ENCODE data around the gene ME1.
"Not testable (repeated sequence)": the region's sequence is repeated elsewhere in the genome, so short reads cannot be mapped to it uniquely, and the experiment has no call there.

The ME1 gene

DNA sequence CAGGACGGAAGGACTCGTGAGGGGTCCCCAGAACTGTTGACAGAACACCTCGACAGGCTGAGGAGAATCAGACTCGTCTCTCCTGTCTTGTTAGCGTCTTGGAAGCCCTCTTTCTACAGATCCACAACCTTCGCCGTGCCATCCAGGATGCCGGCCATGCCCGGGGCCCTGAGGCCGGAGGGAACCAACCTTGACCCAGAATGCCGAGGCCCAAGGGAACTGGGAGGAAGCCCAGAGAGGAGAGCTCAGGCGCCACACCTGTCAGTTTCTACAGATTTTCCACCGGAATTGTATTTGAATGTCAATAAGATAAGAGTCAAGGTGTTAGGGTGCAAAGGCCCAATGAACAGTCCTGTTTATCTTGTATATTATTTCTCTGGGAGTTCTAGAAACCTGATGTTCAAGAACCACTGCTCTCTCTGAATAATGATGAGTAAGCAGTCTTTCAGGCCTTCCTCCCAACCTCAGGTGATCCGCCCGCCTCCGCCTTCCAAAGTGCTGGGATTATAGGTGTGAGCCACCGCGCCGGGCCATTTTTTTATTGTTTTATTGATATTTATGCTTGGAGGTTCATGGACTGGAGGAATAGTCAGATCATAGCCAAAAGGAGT lies 799 bp upstream of the ME1 start:
- DNase-seq: no peak

DNA sequence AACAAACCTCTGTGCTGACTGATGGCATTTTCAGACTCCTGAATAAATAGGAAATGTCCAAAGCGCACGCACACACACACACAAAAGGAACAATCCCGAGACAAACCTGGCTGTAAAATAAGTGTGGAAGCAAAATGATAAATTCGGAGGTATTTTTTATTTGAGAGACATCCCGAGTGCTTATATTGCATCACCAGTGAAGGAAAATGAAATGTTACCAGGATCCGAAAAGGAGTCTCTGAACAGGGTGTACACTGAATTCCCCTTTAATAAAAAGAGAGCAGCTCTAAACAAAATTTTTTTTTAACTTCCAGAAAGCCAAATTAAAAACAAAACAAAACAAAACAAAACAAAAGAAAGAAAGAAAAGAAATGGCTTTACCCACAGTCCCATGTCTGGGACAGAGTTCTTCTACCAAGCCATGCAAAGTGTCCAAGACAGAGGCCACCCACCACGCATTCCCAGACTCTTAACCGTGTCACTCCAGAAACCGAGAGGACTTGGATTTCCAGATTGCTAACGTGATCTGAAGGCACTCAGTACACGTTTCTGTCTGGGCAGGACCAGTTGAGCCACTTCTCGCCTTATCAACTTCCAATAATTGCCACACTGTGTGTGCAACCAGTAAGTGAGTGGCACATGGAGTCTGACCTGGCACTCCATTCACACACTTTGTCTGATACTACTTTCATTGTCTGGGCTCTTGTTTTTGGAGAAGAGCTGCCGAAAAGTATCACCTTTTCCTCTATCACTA lies 817 bp downstream of the ME1 start:
- DNase-seq: no peak

DNA sequence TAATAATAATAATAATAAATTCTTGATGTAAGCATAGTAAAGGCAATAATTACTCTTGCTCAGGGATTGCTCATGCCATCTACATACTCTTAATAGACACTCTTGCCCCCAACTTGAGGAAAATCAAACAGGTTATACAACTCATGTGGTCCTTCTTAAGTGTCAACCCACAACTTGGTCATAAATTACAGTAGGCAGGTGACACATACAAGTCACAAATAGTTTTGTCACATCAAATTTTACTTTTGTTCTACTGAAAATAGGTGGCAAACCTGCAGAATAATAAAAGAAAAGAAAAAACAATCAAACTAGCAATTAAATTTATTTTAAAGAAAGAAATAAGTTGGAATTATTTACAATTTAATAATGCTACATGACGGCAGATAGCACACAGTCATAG lies 1.6 kb downstream of the ME1 start:
- DNase-seq: no peak

DNA sequence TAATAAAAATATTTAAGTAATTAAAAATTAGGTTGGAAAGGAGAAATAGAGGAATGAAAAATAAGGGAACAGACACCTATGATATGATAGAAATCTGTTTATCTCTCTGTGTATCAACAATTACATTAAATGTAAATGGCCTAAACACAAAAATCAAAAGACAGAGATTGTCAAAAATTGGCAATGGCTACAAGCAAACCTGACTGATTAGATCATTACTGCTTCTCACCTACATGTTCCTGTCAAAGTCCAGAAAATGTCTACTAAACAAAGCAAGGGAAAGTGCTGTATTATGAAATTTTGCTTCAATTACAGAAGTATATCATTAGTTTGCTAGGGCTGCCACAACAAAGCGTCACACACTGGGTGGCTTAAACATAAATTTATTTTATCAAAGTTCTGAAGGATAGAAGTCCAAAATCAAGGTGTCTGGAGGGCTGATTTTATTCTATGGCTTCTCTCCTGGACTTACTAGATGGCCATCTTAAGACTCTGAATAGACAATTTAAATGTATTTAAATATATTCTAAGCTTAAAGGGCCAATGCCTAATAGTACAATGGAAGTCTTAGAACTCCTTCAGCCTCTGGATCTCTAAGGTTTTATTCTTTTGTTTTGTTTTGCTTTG lies 6.3 kb downstream of the ME1 start:
- DNase-seq: no peak

DNA sequence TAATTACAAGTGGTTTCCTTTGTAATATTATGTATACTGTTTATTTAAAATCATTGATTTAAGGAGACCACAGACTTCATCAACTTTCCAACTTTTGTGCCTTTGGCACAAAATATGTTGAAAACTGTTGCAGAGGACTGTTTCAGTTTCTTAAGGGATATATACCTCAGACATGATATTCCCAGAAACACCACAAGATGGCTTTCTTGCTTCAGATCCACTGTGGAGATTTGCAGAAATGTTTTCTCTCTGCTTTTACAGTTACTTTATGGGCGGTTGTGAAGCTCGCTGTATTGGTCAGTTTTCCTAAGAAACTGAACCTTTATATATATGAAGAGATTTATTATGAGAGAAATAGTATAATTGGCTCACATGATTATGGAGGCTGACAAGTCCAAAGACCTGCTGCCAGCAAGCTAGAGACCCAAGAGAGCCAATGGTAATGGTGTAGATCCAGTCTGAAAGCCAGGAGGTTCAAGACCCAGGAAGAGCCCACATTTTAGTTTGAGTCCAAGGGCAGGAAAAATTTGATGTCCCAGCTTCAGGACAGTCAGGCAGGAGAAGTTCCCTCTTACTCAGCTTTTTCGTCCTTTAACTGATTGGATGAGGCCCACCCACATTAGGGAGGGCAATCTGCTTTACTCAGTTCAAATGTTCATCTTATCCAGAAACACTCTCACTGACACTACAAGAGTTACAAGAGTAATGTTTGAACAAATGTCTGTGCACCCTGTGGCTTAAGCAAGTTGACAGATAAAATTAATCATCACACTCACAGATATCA lies 12.8 kb downstream of the ME1 start:
- DNase-seq: peak; percentile 3

DNA sequence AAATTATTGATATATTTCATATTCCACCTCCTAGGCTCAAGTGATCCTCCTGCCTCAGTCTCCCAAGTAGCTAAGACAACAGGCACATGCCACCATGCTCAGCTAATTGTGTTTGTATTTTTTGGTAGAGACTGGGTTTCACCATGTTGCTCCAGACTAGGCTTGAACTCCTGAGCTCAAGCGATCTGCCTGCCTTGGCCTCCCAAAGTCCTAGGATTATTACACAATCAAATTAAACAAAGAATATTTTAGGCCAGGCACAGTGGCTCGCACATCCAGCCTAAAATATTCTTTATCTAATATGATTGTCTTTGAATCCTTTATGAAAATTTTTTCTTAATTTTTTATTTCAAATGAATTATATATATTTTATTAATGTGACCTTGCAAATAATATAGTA lies 17.8 kb downstream of the ME1 start:
- no peak for DNase-seq

DNA sequence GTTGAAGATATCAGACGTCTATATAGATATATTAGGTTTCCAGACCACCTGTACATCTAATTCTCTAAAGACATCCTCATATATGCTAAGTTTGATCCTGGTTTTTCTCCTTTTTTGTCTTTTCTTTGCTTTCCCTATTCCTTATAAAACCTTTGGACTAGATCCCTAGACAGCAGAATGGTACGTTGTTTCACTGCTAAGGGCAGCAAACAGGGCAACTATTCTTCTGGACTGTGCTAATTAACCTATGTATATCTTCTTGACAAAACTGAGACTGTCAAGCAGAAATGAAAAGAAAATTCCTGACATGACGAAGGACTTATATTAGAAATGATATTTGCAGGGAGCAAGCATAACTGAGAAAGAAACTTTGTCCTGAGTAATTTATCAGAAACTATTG lies 19.1 kb downstream of the ME1 start:
- no peak for DNase-seq

DNA sequence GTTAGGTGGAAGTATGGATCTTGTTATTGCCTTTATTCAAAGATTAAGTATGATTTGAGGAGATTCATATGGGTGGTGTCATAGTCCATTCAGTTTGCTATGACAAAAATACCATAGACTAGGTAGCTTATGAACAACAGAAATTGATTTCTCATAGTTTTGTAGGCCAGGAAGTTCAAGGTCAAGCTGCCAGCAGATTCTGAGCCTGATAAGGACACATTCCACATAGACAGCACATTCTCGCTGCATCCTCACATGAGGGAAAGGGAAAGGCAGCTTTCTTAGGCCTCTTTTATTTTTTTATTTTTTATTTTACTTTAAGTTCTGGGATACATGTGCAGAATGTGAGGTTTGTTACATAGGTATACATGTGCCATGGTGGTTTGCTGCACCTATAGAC lies 27.7 kb downstream of the ME1 start:
- DNase-seq: no peak

DNA sequence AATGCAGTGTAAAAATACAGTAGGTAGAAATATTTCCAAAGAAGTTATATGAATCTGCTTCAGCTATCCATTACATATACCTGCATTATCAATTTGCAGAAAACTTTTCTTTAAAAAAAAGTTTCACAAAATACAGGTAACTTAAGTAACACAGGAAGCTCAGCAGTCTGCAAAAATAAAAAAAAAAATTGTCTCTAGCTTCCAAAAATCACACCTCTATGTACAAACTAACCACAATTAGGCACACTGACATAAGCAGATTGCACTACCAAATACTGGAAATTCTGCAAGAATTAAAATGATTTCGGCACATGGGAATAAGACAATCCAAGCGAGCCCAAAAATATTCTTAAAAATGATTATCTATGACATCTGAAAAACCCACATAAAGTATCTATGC lies 41.2 kb downstream of the ME1 start:
- no peak for DNase-seq

DNA sequence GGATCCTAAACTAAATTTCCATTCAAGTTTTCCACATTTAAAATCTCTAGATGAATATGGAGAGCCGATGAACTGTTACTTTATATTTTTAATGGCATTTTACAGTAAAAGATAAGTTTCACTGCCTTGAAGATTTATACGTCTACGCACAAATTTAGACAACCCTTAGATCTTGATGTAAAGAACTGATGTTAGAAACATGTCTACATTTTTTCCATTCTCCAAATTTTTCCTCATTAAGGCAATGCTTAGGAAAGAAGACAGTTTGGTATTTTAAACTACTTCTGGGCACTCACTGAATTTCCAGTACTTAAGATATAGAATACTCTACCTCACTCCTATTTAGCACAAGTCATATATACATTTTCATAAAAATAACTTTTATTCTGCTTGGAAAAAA lies 45.4 kb downstream of the ME1 start:
- no peak for DNase-seq

DNA sequence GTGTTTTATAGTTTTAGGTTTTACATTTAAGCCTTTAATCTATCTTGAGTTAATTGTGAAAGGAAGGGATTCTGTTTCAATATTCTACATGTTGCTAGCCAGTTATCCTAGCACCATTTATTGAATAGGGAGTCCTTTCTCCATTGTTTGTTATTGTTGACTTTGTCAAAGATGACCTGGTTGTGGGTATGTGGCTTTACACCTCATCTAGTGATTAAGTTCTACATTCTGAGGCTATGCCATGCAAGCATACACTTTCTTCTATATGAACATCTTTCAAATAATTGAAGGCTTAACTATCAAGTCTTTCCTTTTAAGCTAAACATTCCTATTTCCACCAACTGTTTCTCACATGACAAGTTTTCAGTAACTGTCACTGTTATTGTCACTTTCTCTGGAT lies 46.1 kb downstream of the ME1 start:
- DNase-seq: no peak

DNA sequence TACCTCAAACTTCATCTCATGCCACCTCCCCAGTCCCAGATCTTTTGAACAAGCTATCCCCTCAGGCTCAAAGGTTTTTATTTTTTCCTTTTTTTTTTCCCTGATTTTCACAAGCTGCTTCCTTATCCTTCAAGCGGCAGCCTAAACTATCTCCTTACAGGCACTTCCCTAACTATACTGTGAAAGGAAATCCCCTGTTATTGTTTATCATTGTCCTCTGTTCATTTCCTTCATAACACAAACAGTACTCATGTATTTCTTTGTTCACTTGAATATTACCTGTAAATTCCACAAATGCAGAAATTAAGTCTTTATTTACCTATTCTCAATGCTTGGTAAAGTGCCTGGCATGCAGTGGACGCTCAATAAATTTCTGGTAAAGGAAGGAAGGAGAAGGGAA lies 48.9 kb downstream of the ME1 start:
- DNase-seq: no peak

DNA sequence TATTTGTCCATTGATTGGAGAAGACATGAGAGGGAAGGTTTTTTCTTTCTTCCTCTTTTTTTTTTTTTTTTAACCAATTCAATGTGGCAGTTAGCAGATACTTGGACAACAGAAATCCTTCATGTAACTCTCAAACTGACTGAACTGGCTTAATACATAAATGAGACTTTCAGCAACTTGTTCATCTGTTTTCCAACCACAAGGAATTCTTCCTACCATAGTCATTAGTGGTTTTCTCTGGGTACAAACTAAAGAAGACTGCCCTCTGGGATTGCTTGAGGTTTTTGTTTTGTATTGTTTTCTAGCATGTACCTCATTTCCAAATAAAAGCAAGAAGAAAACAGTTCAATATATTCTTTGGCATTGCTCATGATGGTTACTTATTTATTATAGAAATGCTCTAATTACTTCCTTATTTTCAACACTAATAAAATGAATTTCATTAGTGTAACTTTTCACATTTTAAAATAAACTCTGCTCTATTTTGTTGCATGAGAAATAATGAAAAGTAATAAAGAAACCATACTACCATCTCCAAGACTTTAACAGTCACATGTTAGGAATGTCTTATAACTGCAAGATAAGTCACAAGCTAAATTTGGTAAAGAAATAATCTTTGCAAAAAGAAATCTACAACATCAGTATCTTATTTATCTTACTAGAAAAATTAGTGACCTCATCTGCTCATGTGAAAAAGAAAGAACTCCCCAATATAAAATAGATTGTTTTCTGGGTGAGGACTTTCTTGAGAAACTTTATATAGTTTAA lies 52.0 kb downstream of the ME1 start:
- DNase-seq: no peak

DNA sequence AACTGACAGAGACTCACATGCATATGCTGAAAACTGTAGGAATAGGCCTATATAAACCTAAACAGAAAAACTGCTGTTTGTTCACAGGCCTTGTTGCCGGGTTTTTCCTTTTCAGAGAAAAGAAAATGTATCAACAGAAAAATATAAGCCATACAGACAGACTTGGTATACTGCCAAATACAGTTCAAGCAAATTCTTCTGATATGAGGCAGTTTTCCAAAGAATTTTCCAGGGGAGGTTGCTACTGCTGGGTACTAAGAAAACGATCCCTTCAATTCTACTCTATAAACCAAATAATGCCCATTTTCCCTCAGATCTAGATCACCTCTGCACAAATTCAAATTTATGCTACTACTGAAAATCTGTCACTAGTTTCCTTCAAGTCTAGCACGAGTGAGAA lies 59.4 kb downstream of the ME1 start:
- no peak for DNase-seq

DNA sequence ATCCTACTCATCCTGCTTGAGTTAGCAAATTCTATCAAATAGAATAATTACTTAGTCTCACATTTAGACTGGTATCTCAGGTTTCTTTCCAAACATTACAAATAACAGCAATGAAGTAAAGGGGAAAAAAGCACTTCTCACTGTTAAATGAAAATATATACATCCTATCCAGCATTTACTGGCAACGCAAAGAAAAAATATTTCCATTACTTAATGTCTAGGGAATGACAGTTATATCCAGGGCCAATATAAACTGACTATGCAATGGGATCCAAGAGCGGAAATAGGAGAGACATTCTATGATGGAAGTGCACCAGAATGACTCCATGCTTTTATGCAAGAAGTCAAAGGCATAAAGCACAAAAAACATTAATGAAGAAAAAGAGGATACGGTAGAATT lies 60.3 kb downstream of the ME1 start:
- DNase-seq: no peak

DNA sequence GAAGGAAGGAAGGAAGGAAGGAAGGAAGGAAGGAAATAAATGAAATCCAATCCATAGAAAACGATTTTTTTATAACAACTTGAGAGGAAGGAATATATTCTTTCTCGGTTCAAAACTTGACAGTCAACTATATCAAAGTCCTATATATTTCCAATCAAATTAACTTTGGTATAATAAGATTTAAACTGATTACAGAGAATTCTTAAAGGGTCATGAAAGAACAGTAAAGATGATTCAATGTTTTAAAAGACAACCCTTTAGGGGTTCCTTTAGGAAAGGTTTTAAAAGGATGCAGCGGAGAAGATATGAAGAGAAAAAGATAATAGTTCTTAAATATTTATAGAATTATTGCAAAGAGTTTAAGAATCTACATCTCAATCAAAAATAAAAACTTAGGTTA lies 61.2 kb downstream of the ME1 start:
- DNase-seq: no peak

DNA sequence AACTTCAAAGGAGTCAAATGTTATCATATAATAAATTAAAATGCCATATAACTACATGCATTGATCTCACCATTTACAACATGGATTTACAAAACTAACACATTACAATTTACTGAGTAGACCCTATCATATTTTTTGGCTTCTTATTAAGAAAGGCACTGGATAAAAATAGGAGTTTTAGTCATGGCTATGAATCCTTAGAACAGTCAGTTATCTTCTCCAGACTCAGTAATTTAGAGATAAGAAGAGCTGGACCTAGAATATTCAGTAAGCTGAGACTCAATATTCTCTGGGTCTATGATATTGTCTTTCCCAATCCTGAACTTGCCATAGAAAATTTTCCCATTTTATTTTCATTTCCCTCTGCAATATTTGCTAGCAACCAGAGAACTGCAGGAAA lies 62.3 kb downstream of the ME1 start:
- DNase-seq: no peak

DNA sequence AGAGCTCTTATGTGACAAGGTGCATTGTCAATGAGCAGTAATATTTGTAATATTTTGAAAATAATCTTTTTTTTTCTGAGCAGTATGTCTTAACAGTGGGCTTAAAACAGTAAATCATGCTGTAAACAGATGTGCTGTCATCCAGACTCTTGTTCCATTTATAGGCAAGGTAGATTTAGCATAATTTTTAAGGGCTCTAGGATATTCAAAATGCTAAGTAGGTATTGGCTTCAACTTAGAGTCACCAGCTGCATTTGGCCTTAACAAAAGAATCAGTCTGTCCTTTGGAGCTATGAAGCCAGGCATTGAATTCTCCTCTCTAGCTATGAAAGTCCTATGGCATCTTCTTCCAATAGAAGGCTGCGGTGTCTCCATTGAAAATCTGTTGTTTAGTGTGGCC lies 63.7 kb downstream of the ME1 start:
- DNase-seq: no peak

DNA sequence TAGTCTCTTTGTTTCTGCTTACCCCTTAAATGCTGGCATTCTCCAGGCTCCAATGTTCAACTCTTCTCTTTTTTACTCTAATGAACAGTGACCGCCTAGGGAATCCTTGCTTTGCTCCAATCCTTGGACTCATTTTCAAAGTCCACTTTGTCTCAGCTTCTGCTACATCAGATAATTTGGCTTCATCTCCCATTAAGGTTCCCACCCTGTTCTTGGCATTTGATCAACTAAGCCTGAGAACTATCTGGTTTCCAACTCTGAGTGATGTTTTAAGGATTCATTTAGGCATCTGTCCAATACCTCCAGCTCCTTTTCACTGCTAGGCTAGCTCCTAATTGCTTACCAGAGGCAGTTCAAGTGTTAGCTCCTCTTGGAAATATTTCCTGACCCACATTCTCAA lies 64.9 kb downstream of the ME1 start:
- DNase-seq: no peak

DNA sequence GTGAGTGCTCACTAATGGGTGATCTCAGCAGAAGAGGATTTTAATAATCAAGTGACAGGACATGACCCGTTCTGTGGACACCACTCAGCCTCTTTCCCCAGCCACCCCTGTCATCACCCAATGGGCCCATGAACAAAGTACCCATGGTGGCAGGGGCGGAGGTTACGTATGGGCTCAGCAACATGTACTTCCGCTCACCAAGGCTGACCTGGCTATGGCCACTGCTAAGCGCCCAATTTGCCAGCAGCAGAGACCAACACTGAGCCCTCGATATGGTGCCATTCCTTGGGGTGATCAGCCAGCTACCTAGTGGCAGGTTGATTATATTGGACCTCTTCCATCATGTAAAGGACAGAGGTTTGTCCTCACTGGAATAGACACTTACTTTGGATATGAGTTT lies 68.5 kb downstream of the ME1 start:
- DNase-seq: not testable (repeated sequence)

DNA sequence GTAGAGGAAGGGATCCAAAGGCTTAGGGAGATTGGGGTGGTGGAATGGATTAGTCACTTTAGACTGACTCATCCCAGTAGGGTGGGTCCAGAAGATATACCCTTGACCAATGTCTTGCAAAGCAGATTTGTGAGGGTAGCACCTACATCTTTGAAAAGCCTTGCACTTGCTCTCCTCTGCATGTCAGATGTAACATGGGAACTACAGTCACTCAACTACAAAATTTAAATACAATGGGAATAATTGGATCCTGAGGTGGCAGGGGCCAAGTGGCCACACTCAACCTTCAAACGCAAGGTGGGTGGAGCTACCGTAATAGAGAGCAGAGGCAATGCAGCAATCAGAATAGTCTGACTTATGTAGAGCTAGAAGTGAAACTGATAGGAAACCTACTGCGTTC lies 71.2 kb downstream of the ME1 start:
- no peak for DNase-seq

DNA sequence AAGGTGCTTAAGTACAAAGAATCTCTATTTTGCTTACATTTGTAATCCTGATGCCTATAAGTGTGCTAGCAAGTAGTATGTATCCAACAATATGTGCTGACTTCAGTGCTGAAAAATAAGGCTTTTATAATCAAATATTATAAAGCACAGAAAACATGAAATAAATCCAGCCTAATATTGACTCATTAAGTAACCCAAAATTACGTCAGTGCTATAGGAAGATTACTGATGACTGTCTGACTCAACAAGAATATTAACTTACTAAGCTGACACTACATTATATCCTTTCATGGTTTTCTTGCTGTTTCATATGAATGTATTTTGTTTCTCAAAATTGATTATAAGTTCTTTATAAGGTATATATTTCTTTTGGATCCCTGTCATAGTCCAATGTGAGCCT lies 76.1 kb downstream of the ME1 start:
- no peak for DNase-seq

DNA sequence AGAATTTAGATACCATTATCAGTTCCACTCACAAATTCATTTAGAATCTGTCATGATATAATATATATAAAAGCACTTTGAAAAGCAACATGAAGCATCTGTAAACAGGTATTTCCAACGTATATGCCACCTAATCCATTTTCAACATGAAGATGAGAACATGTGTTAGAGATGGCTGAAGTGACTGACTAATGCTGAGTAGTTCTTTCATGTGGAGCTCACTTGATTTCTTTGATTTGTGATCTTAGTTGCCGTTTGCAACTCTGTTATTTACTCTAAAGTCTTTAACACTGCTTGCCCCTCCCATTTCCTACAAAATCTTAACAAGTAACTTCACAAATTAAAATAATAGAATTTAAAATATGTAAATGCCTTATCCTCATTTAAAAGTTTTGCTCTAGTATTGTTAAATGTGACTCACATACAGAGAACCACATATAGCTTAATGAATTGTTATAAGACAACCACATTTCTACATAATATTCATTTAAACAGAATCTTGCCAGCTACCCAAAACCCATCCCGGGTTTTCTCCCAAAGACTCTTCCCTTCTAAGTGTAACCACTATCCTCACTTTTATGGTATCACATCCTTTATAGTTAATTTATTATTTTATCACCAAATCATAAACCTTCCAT lies 78.3 kb downstream of the ME1 start:
- no peak for DNase-seq

Data from CD4-positive, alpha-beta T cell treated with Interleukin-17A for 1 hour (primary cell).